ENCODE data around the gene ST3GAL3.

DNA sequence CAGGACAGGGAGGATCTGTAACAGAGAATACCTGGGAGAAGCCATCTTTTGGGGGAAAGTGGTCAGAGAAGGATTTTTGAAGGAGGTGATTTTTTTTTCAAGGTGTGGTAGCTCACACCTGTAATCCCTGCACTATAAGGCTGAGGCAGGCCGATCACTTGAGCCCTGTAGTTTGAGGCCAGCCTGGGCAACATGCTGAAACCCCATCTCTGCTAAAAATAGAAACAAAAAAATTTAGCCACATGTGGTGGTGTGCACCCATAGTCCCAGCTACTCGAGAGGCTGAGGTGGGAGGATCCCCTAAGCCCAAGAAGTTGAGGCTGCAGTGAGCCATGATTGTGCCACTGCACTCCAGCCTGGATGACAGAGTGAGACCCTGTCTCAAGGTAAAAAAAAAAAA is 158.9 kb downstream of the ST3GAL3 start:
- TF ChIP-seq, protein P1, sequence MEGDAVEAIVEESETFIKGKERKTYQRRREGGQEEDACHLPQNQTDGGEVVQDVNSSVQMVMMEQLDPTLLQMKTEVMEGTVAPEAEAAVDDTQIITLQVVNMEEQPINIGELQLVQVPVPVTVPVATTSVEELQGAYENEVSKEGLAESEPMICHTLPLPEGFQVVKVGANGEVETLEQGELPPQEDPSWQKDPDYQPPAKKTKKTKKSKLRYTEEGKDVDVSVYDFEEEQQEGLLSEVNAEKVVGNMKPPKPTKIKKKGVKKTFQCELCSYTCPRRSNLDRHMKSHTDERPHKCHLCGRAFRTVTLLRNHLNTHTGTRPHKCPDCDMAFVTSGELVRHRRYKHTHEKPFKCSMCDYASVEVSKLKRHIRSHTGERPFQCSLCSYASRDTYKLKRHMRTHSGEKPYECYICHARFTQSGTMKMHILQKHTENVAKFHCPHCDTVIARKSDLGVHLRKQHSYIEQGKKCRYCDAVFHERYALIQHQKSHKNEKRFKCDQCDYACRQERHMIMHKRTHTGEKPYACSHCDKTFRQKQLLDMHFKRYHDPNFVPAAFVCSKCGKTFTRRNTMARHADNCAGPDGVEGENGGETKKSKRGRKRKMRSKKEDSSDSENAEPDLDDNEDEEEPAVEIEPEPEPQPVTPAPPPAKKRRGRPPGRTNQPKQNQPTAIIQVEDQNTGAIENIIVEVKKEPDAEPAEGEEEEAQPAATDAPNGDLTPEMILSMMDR (IDR thresholded peaks at IDR 0.05) = no peak
- TF ChIP-seq POLR2A (IDR thresholded peaks at IDR 0.05) = no peak

Data from testis (tissue), 2 donors.